Pancreas (tissue), 10 donors: ENCODE data around the gene FBXO9. TPM values are rescaled to one million over a fixed set of nuclear protein-coding genes. Genes with fewer than 3 reads are reported as not detected.

ENCODE experiments used
- ATAC-seq, 4 donors: fragments of 200-7000 bp; cut with Tn5 transposase; one replicate each; pipeline versions ENCODE4 v1.8.0 to v1.9.1; 2020; ENCODE audit warnings: mild to moderate bottlenecking in 4 of 4, moderate library complexity in 4 of 4
- DNase-seq, 6 donors: peaks; one replicate each; pipeline ENCODE4 v3.0.0-alpha.2; 2020
- FAIRE-seq: peaks from 2 replicates; lab custom pipeline; 2012; peaks lifted over from hg19 to GRCh38; lab: Jason Lieb, UNC
- H3K27ac ChIP-seq, 4 donors: fragments of 200-600 bp; sonication (generic); 1 replicate in 3 of 4; 2 replicates in 1 of 4; pipeline versions ENCODE4 v1.5.0 to v1.8.0; 2020
- H3K27me3 ChIP-seq, 4 donors: fragments of 200-600 bp; one replicate each; pipeline ENCODE4 v1.8.0; 2021
- H3K36me3 ChIP-seq, 3 donors: fragments of 200-600 bp; sonication (generic) in 1 of 3; one replicate each; pipeline versions ENCODE4 v1.5.0 to v1.8.0; 2020 to 2021
- H3K4me1 ChIP-seq, 3 donors: fragments of 200-600 bp; one replicate each; pipeline ENCODE4 v1.8.0; 2021
- H3K4me3 ChIP-seq, 4 donors: fragments of 200-600 bp; sonication (generic) in 2 of 4; one replicate each; pipeline versions ENCODE4 v1.5.0 to v1.8.0; 2020 to 2021
- H3K9me3 ChIP-seq, 4 donors: fragments of 200-600 bp; one replicate each; pipeline ENCODE4 v1.8.0; 2021
- CTCF ChIP-seq, 4 donors: fragments of 200-600 bp; sonication (generic) in 3 of 4; IDR thresholded peaks; one replicate each; pipeline versions ENCODE4 v1.5.0 to v1.8.0; 2021; ENCODE audit warnings: antibody characterized with exemption in 4 of 4
- WGBS, 2 donors: extraction: QIAGEN DNeasy Blood & Tissue Kit; methylation state at CpG; one replicate each; pipeline ENCODE4 v1.1.7; 2013; 5-methylcytosine and 5-hydroxymethylcytosine counted together
- intact Hi-C, 3 donors: fragments of 100-400 bp; cut with DNase I; formaldehyde crosslinking; loops; one replicate each; pipeline versions ENCODE4 v1.11.1 to v1.14.2; 2022
- polyA plus RNA-seq, 2 donors: library from polyadenylated mRNA; stranded (reverse); fragments of 200-250 nt; gene quantifications; one replicate each; pipeline ENCODE4 v1.2.3, GENCODE V29; 2013
- total RNA-seq, 6 donors: library from RNA; stranded (reverse); fragmentation: NEBNext Ultra II Directional in 4 of 6; extraction: Animal tissue kit (Norgen Biotek cat#: 25700) in 4 of 6; gene quantifications; one replicate each; pipeline versions ENCODE4 v1.2.1 to v1.2.4, GENCODE V29; 2021 to 2023
- donor health status: healthy with polysubstance abuse.
- donor health status: DM: no; HTN: no; CAD: no; lungs with moderate emphysema.
- donor health status: DM: no; HTN: no; CAD: no.
- donor health status: control.
- donor health status: control.
- donor health status: Bipolar disorder and iron deficiency.
- donor health status: DM: yes; HTN: yes; CAD: no.
- donor health status: DM: no; HTN: no; CAD: no.
- donor health status: DM: no; HTN: no; CAD: no.
- donor health status: DM: yes; HTN: yes; CAD: no.

The FBXO9 gene
- total and polyA plus RNA-seq, 8 donors = 30.9 to 66.1 (median 49.7) TPM

- H3K4me3 ChIP-seq = no peak overlapping the region
- DNase-seq = no peak
- H3K27ac ChIP-seq = no peak overlapping the region
- no peak for TF ChIP-seq CTCF (IDR thresholded peaks at IDR 0.05)
- 41 to 97% methylated on average over 1 of the region's 1 CpG for WGBS, 2 donors
- H3K27me3 ChIP-seq = no peaks in the 10 kb centered on the region
- no peaks in the 10 kb centered on the region for H3K9me3 ChIP-seq
- intact Hi-C loops = no loop called here
- peaks cover 0 to 27% (median 14%) of the 10 kb centered on the region in 3 donors for H3K36me3 ChIP-seq
- ATAC-seq = no peak
- FAIRE-seq = no peak
- H3K4me1 ChIP-seq = no peaks in the 10 kb centered on the region
These were observed 27.1 kb upstream of the FBXO9 start for GRCh38 chr6:53038141-53038540.

GRCh38 chr6:53038596-53038995, 26.6 kb upstream of the FBXO9 start:
- Histone ChIP-seq H3K9me3 (no peaks in the 10 kb centered on the region), H3K4me3 (no peak overlapping the region), H3K4me1 (no peaks in the 10 kb centered on the region), H3K36me3 (peaks cover 0 to 26% (median 14%) of the 10 kb centered on the region in 3 donors), H3K27me3 (no peaks in the 10 kb centered on the region), H3K27ac (no peak overlapping the region)
- intact Hi-C loops = no loop called here
- DNase-seq (no peak), FAIRE-seq (no peak), ATAC-seq (no peak)
- TF ChIP-seq CTCF (IDR thresholded peaks at IDR 0.05) = no peak

- FAIRE-seq (no peak), ATAC-seq (no peak), DNase-seq (no peak)
- WGBS, 2 donors = 89 to 93% methylated on average over 4 of the region's 4 CpGs
- Histone ChIP-seq H3K4me1 (no peaks in the 10 kb centered on the region), H3K27me3 (no peaks in the 10 kb centered on the region), H3K36me3 (peaks cover 0 to 10% (median 8%) of the 10 kb centered on the region in 3 donors), H3K4me3 (no peak overlapping the region), H3K27ac (no peak overlapping the region), H3K9me3 (no peaks in the 10 kb centered on the region)
- no peak for TF ChIP-seq CTCF (IDR thresholded peaks at IDR 0.05)
- intact Hi-C loops = no loop called here
These were observed 23.8 kb upstream of the FBXO9 start for GRCh38 chr6:53041356-53041755.

GRCh38 chr6:53042112-53042511, 23.1 kb upstream of the FBXO9 start:
- H3K27ac ChIP-seq = no peak overlapping the region
- no peaks in the 10 kb centered on the region for H3K27me3 ChIP-seq
- ATAC-seq (peak; percentile 35 to 83 (median 78)), FAIRE-seq (peak; percentile 51), DNase-seq (no peak)
- H3K4me1 ChIP-seq = no peaks in the 10 kb centered on the region
- TF ChIP-seq CTCF (IDR thresholded peaks at IDR 0.05) = no peak
- H3K9me3 ChIP-seq = no peaks in the 10 kb centered on the region
- WGBS, 2 donors = 26 to 30% methylated on average over 4 of the region's 4 CpGs
- no peak overlapping the region for H3K4me3 ChIP-seq
- intact Hi-C loops = no loop called here
- peaks cover 0 to 10% (median 8%) of the 10 kb centered on the region in 3 donors for H3K36me3 ChIP-seq

- no peak for TF ChIP-seq CTCF (IDR thresholded peaks at IDR 0.05)
- no peaks in the 10 kb centered on the region for H3K9me3 ChIP-seq
- no peak for DNase-seq
- H3K4me1 ChIP-seq = no peaks in the 10 kb centered on the region
- H3K4me3 ChIP-seq = no peak overlapping the region
- no peak for ATAC-seq
- intact Hi-C loops = no loop called here
- no peak for FAIRE-seq
- H3K27ac ChIP-seq = no peak overlapping the region
- H3K27me3 ChIP-seq = no peaks in the 10 kb centered on the region
- peaks cover 0 to 10% (median 8%) of the 10 kb centered on the region in 3 donors for H3K36me3 ChIP-seq
These were observed 21.6 kb upstream of the FBXO9 start for GRCh38 chr6:53043581-53043980.
